ENCODE results near the gene DYNC1I2. TPM values are rescaled to one million over a fixed set of nuclear protein-coding genes. Genes with fewer than 3 reads are reported as not detected.

Gene DYNC1I2
- total and polyA plus RNA-seq, 2 experiments from 2014 or later = 79.4 to 102 TPM

DNA sequence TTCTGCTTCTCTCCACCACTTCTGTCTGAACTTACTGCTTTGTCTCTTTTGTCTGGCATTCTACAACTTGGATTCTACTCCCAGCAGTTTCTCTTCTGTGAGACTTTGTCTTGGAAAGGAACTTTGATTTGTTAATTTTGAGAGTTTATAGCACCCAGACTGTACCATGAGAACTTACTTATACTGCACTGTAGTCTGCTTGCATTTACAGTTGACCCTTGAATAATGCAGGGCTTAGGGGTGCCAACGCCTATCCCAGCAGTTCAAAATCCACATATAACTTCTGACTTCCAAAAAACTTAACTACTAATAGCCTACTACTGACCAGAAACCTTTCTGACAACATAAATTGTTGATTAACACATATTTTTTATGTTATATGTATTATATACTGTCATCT is 55.5 kb downstream of the DYNC1I2 start:
- no peak overlapping the region for H3K4me2 ChIP-seq
- no peaks in the 10 kb centered on the region for H3K9me2 ChIP-seq (ENCODE audit: insufficient read depth)
- H3F3A ChIP-seq (replicated peaks; ENCODE audit: low read depth) = no peaks in the 10 kb centered on the region
- Mint-ChIP-seq H3K9me3 (no peaks in the 10 kb centered on the region), H3K27me3 (ENCODE audit: insufficient read depth, low read depth, poor library complexity) (no peaks in the 10 kb centered on the region), H3K4me1 (no peaks in the 10 kb centered on the region), H3K4me3 (no peak overlapping the region), H3K27ac (no peak overlapping the region), H3K36me3 (ENCODE audit: low read depth) (peaks cover 3% of the 10 kb centered on the region; the same call in 2 of the 3 replicates)
- peaks cover 7% of the 10 kb centered on the region; the same call in 1 of the 2 replicates for H3K36me3 ChIP-seq (ENCODE audit: insufficient read depth)
- no peak overlapping the region for H2AFZ ChIP-seq
- DNase-seq (ENCODE audit: low spot score) (no peak), ATAC-seq (no peak)
- no peak overlapping the region for H3K27ac ChIP-seq (ENCODE audit: low read depth)
- no peaks in the 10 kb centered on the region for H3K27me3 ChIP-seq (ENCODE audit: insufficient read depth)
- H4K20me1 ChIP-seq (replicated peaks; ENCODE audit: insufficient read depth) = no peaks in the 10 kb centered on the region; the same call in 1 of the 2 replicates
- H3K79me2 ChIP-seq (replicated peaks; ENCODE audit: insufficient read depth) = no peaks in the 10 kb centered on the region
- no peak for TF ChIP-seq ZNF331 (CRISPR knock-in tag; IDR thresholded peaks at IDR 0.05; ENCODE audit: low read depth)
- TF ChIP-seq CREB1 (CRISPR knock-in tag; IDR thresholded peaks at IDR 0.05; ENCODE audit: low read depth) = no peak
- TF ChIP-seq JUNB (IDR thresholded peaks at IDR 0.05; ENCODE audit: unreplicated experiment) = no peak
- TF ChIP-seq STAT1 (IDR thresholded peaks at IDR 0.05; ENCODE audit: unreplicated experiment) = no peak
- TF ChIP-seq EZH2phosphoT487 (IDR thresholded peaks at IDR 0.05; ENCODE audit: unreplicated experiment) = no peak
- TF ChIP-seq, protein P1, sequence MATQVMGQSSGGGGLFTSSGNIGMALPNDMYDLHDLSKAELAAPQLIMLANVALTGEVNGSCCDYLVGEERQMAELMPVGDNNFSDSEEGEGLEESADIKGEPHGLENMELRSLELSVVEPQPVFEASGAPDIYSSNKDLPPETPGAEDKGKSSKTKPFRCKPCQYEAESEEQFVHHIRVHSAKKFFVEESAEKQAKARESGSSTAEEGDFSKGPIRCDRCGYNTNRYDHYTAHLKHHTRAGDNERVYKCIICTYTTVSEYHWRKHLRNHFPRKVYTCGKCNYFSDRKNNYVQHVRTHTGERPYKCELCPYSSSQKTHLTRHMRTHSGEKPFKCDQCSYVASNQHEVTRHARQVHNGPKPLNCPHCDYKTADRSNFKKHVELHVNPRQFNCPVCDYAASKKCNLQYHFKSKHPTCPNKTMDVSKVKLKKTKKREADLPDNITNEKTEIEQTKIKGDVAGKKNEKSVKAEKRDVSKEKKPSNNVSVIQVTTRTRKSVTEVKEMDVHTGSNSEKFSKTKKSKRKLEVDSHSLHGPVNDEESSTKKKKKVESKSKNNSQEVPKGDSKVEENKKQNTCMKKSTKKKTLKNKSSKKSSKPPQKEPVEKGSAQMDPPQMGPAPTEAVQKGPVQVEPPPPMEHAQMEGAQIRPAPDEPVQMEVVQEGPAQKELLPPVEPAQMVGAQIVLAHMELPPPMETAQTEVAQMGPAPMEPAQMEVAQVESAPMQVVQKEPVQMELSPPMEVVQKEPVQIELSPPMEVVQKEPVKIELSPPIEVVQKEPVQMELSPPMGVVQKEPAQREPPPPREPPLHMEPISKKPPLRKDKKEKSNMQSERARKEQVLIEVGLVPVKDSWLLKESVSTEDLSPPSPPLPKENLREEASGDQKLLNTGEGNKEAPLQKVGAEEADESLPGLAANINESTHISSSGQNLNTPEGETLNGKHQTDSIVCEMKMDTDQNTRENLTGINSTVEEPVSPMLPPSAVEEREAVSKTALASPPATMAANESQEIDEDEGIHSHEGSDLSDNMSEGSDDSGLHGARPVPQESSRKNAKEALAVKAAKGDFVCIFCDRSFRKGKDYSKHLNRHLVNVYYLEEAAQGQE (IDR thresholded peaks at IDR 0.05; ENCODE audit: unreplicated experiment) = no peak
- TF ChIP-seq NANOG (IDR thresholded peaks at IDR 0.05; ENCODE audit: borderline replicate concordance) = no peak
- TF ChIP-seq ZNF114 (CRISPR knock-in tag; IDR thresholded peaks at IDR 0.05) = no peak
- TF ChIP-seq POLR2AphosphoS5 (IDR thresholded peaks at IDR 0.05; ENCODE audit: low read depth) = no peak
- TF ChIP-seq, protein P2, sequence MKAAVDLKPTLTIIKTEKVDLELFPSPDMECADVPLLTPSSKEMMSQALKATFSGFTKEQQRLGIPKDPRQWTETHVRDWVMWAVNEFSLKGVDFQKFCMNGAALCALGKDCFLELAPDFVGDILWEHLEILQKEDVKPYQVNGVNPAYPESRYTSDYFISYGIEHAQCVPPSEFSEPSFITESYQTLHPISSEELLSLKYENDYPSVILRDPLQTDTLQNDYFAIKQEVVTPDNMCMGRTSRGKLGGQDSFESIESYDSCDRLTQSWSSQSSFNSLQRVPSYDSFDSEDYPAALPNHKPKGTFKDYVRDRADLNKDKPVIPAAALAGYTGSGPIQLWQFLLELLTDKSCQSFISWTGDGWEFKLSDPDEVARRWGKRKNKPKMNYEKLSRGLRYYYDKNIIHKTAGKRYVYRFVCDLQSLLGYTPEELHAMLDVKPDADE (IDR thresholded peaks at IDR 0.05) = no peak
- TF ChIP-seq, protein P3, sequence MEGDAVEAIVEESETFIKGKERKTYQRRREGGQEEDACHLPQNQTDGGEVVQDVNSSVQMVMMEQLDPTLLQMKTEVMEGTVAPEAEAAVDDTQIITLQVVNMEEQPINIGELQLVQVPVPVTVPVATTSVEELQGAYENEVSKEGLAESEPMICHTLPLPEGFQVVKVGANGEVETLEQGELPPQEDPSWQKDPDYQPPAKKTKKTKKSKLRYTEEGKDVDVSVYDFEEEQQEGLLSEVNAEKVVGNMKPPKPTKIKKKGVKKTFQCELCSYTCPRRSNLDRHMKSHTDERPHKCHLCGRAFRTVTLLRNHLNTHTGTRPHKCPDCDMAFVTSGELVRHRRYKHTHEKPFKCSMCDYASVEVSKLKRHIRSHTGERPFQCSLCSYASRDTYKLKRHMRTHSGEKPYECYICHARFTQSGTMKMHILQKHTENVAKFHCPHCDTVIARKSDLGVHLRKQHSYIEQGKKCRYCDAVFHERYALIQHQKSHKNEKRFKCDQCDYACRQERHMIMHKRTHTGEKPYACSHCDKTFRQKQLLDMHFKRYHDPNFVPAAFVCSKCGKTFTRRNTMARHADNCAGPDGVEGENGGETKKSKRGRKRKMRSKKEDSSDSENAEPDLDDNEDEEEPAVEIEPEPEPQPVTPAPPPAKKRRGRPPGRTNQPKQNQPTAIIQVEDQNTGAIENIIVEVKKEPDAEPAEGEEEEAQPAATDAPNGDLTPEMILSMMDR (conservative IDR thresholded peaks at IDR 0.05; ENCODE audit: low read depth in 2 of 2) = no peak
- TF ChIP-seq EZH2 (IDR thresholded peaks at IDR 0.05; ENCODE audit: low read depth, unreplicated experiment) = no peak
- H3K4me3 ChIP-seq = no peak overlapping the region
- no peaks in the 10 kb centered on the region for H3K4me1 ChIP-seq (ENCODE audit: insufficient read depth)

Measured in GM23338 (cell line).